GM12874 (cell line): Measurements from ENCODE around the gene HLA-DOA.

Source experiments
- CTCF ChIP-seq: IDR thresholded peaks from 2 replicates; pipeline ENCODE4 v1.5.1; 2011; ENCODE audit warnings: low read depth, mild to moderate bottlenecking, control low read depth, low read length, moderate library complexity; ENCODE audit not compliant: insufficient read depth

The HLA-DOA gene

GRCh38 chr6:32972353-32973143 is 36.8 kb downstream of the HLA-DOA start:
- no peak for TF ChIP-seq CTCF

GRCh38 chr6:32971581-32972352 is 37.6 kb downstream of the HLA-DOA start:
- TF ChIP-seq CTCF = no peak

- TF ChIP-seq CTCF = no peak
Measured at GRCh38 chr6:32971242-32971580, 38.2 kb downstream of the HLA-DOA start.

- TF ChIP-seq CTCF = no peak
Measured at GRCh38 chr6:32970413-32971241, 38.8 kb downstream of the HLA-DOA start.

- peak; percentile 31; the same call in 1 of the 2 replicates for TF ChIP-seq CTCF
Measured at GRCh38 chr6:32969685-32970412, 39.5 kb downstream of the HLA-DOA start.

- no peak for TF ChIP-seq CTCF
Measured at GRCh38 chr6:32968867-32969684, 40.3 kb downstream of the HLA-DOA start.
